ENCODE data around the gene PLTP.

PLTP gene

GRCh38 chr20:45912344-45912682 lies 358 bp upstream of the PLTP start:
- no peak overlapping the region for H2AK5ac ChIP-seq (ENCODE audit: low read length)
- WGBS (ENCODE audit: extremely low coverage, insufficient coverage, insufficient read length) = no CpG with 5 or more reads among the region's 4 CpGs
- no peak overlapping the region for H3K23ac ChIP-seq (ENCODE audit: low read length)
- peak overlapping the region; percentile 62 for H4K8ac ChIP-seq (ENCODE audit: low read depth, low read length)
- H3K4me3 ChIP-seq (ENCODE audit: low read depth, low read length) = no peak overlapping the region
- H3K14ac ChIP-seq (ENCODE audit: low read length) = no peak overlapping the region
- H3K79me1 ChIP-seq (ENCODE audit: low read length) = peaks cover 10% of the 10 kb centered on the region
- peaks cover 0 to 5% of the 10 kb centered on the region in 2 experiments for H3K36me3 ChIP-seq (ENCODE audit: control insufficient read depth in 1 of 2, insufficient read depth in 2 of 2, low read length in 2 of 2)
- H3K4me2 ChIP-seq (ENCODE audit: low read length) = peak overlapping the region; percentile 72
- no peak overlapping the region for H3K27ac ChIP-seq (ENCODE audit: low read depth, low read length)
- no peak for DNase-seq
- H3K9ac ChIP-seq (ENCODE audit: low read length) = no peak overlapping the region
- no peak overlapping the region for H3K4ac ChIP-seq (ENCODE audit: low read depth, low read length)
- H3K4me1 ChIP-seq (ENCODE audit: control insufficient read depth in 1 of 2, insufficient read depth in 2 of 2, low read length in 2 of 2) = peaks cover 11% of the 10 kb centered on the region in 2 experiments
- H4K12ac ChIP-seq (ENCODE audit: low read depth, low read length) = peak overlapping the region; percentile 51
- H4K91ac ChIP-seq (ENCODE audit: low read depth, low read length) = peak overlapping the region; percentile 31
- H3K9me3 ChIP-seq (ENCODE audit: insufficient read depth, low read depth, low read length) = no peaks in the 10 kb centered on the region
- no peaks in the 10 kb centered on the region for H3K27me3 ChIP-seq (ENCODE audit: insufficient read depth, low read length)
- no peak overlapping the region for H3K18ac ChIP-seq (ENCODE audit: low read length)
- H2AFZ ChIP-seq (ENCODE audit: insufficient read depth, low read length, poor library complexity) = peak overlapping the region; percentile 41
- H2BK12ac ChIP-seq (ENCODE audit: low read length) = no peak overlapping the region
- H3K79me2 ChIP-seq (ENCODE audit: control insufficient read depth, insufficient read depth, low read length, poor library complexity) = no peaks in the 10 kb centered on the region
- H2BK120ac ChIP-seq (ENCODE audit: insufficient read depth, low read length, poor library complexity) = peak overlapping the region; percentile 26
- H2BK5ac ChIP-seq (ENCODE audit: low read depth, low read length, poor library complexity) = peak overlapping the region; percentile 46

DNA sequence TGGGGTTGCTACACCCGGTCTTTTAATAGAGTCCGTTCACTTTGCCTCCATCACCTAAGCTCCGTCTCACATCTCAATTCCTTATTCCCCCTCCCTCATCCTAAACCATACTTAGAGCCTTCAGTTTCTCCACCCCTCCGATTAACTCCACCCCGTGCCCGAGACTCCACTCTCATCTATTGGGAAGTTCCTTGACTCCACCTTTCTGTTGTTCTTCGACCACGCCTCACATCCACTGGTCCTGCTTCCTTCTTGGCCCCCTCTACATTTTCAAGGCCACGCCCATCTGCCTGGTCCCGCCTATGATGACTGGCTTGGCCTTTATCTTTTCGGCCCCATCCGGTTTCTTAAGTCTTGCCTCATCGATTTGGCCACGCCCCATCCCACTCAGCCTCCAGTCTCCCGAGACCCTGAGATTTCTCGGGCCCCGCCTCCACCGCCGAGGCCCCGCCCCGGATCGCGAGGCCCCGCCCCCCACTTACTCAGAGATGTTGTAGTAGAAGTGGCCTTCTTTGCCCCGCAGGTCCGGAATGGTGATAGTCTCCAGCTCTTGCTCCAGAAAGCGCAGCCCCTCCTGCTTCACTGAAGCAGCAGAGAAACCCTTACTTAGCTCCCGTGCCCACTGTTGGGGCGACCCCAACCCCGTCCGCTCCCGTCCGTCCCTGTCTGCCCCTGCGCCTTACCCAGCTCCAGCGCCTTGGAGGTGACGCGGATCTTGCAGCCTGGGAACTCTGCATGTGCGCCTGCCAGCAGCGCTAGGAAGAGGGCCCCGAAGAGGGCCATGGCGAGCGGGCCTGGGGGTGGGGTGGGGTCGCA lies 1.1 kb downstream of the PLTP start:
- no peak overlapping the region for H3K9ac ChIP-seq (ENCODE audit: low read length)
- peak overlapping the region; percentile 40 for H4K8ac ChIP-seq (ENCODE audit: low read depth, low read length)
- H2BK12ac ChIP-seq (ENCODE audit: low read length) = no peak overlapping the region
- no peaks in the 10 kb centered on the region for H3K79me2 ChIP-seq (ENCODE audit: control insufficient read depth, insufficient read depth, low read length, poor library complexity)
- no peak overlapping the region for H2AK5ac ChIP-seq (ENCODE audit: low read length)
- H3K18ac ChIP-seq (ENCODE audit: low read length) = no peak overlapping the region
- H3K23ac ChIP-seq (ENCODE audit: low read length) = no peak overlapping the region
- peak overlapping the region; percentile 35 for H3K14ac ChIP-seq (ENCODE audit: low read length)
- H3K4ac ChIP-seq (ENCODE audit: low read depth, low read length) = no peak overlapping the region
- no peak overlapping the region for H2AFZ ChIP-seq (ENCODE audit: insufficient read depth, low read length, poor library complexity)
- peak overlapping the region; percentile 22 for H3K27ac ChIP-seq (ENCODE audit: low read depth, low read length)
- peak overlapping the region; percentile 39 for H4K12ac ChIP-seq (ENCODE audit: low read depth, low read length)
- no peak overlapping the region for H2BK5ac ChIP-seq (ENCODE audit: low read depth, low read length, poor library complexity)
- no CpG with 5 or more reads among the region's 43 CpGs for WGBS (ENCODE audit: extremely low coverage, insufficient coverage, insufficient read length)
- H3K27me3 ChIP-seq (ENCODE audit: insufficient read depth, low read length) = no peaks in the 10 kb centered on the region
- H2BK120ac ChIP-seq (ENCODE audit: insufficient read depth, low read length, poor library complexity) = no peak overlapping the region
- no peaks in the 10 kb centered on the region for H3K9me3 ChIP-seq (ENCODE audit: insufficient read depth, low read depth, low read length)
- peaks cover 11 to 15% of the 10 kb centered on the region in 2 experiments for H3K4me1 ChIP-seq (ENCODE audit: control insufficient read depth in 1 of 2, insufficient read depth in 2 of 2, low read length in 2 of 2)
- DNase-seq = peak; percentile 97 to 99
- peaks cover 10% of the 10 kb centered on the region for H3K79me1 ChIP-seq (ENCODE audit: low read length)
- H4K91ac ChIP-seq (ENCODE audit: low read depth, low read length) = no peak overlapping the region
- peak overlapping the region; percentile 55 for H3K4me3 ChIP-seq (ENCODE audit: low read depth, low read length)
- peak overlapping the region; percentile 72 for H3K4me2 ChIP-seq (ENCODE audit: low read length)
- peaks cover 2 to 5% of the 10 kb centered on the region in 2 experiments for H3K36me3 ChIP-seq (ENCODE audit: control insufficient read depth in 1 of 2, insufficient read depth in 2 of 2, low read length in 2 of 2)

GRCh38 chr20:45909817-45910669 lies 1.9 kb downstream of the PLTP start:
- H3K79me1 ChIP-seq (ENCODE audit: low read length) = peaks cover 10% of the 10 kb centered on the region
- H3K4me1 ChIP-seq (ENCODE audit: control insufficient read depth in 1 of 2, insufficient read depth in 2 of 2, low read length in 2 of 2) = peaks cover 11 to 16% of the 10 kb centered on the region in 2 experiments
- H2AFZ ChIP-seq (ENCODE audit: insufficient read depth, low read length, poor library complexity) = no peak overlapping the region
- H3K4me2 ChIP-seq (ENCODE audit: low read length) = peak overlapping the region; percentile 23
- H3K36me3 ChIP-seq (ENCODE audit: control insufficient read depth in 1 of 2, insufficient read depth in 2 of 2, low read length in 2 of 2) = peaks cover 2 to 5% of the 10 kb centered on the region in 2 experiments
- H4K8ac ChIP-seq (ENCODE audit: low read depth, low read length) = peak overlapping the region; percentile 9
- no peak overlapping the region for H2BK120ac ChIP-seq (ENCODE audit: insufficient read depth, low read length, poor library complexity)
- no peak overlapping the region for H2AK5ac ChIP-seq (ENCODE audit: low read length)
- H3K27ac ChIP-seq (ENCODE audit: low read depth, low read length) = no peak overlapping the region
- H2BK5ac ChIP-seq (ENCODE audit: low read depth, low read length, poor library complexity) = no peak overlapping the region
- no peak overlapping the region for H4K91ac ChIP-seq (ENCODE audit: low read depth, low read length)
- no peak overlapping the region for H3K4me3 ChIP-seq (ENCODE audit: low read depth, low read length)
- no peak overlapping the region for H3K9ac ChIP-seq (ENCODE audit: low read length)
- no peak overlapping the region for H3K14ac ChIP-seq (ENCODE audit: low read length)
- H4K12ac ChIP-seq (ENCODE audit: low read depth, low read length) = no peak overlapping the region
- no peaks in the 10 kb centered on the region for H3K27me3 ChIP-seq (ENCODE audit: insufficient read depth, low read length)
- no peak overlapping the region for H3K4ac ChIP-seq (ENCODE audit: low read depth, low read length)
- H3K18ac ChIP-seq (ENCODE audit: low read length) = no peak overlapping the region
- DNase-seq = no peak
- H3K23ac ChIP-seq (ENCODE audit: low read length) = no peak overlapping the region
- H3K9me3 ChIP-seq (ENCODE audit: insufficient read depth, low read depth, low read length) = no peaks in the 10 kb centered on the region
- no CpG with 5 or more reads among the region's 22 CpGs for WGBS (ENCODE audit: extremely low coverage, insufficient coverage, insufficient read length)
- H3K79me2 ChIP-seq (ENCODE audit: control insufficient read depth, insufficient read depth, low read length, poor library complexity) = no peaks in the 10 kb centered on the region
- H2BK12ac ChIP-seq (ENCODE audit: low read length) = no peak overlapping the region

DNA sequence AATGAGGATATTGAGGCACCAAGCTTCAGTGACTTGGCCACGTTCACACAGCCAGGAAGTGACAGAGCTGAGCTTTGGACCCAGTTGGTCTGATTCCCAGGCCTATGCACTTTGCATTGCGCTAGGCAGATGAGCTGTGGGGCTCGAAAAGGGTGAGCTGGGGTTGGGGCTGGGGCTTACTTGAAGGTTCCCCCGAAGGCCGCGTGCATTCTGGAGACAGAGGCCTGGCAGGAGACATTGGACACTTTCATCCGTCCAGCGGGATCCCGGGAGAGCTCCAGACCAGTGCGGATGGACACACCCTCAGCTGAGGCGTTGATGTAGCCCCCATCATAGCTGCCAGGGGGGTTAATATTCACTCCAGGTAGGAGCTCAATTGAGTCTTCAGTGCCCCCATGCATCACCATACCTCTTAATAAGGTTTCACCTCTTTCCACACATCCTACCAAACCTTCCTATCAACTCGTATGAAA lies 2.6 kb downstream of the PLTP start:
- H3K27me3 ChIP-seq (ENCODE audit: insufficient read depth, low read length) = no peaks in the 10 kb centered on the region
- no peak overlapping the region for H3K23ac ChIP-seq (ENCODE audit: low read length)
- H4K8ac ChIP-seq (ENCODE audit: low read depth, low read length) = no peak overlapping the region
- H4K12ac ChIP-seq (ENCODE audit: low read depth, low read length) = no peak overlapping the region
- H3K4me1 ChIP-seq (ENCODE audit: control insufficient read depth in 1 of 2, insufficient read depth in 2 of 2, low read length in 2 of 2) = peaks cover 11 to 16% of the 10 kb centered on the region in 2 experiments
- DNase-seq = no peak
- no peak overlapping the region for H2AK5ac ChIP-seq (ENCODE audit: low read length)
- H3K36me3 ChIP-seq (ENCODE audit: control insufficient read depth in 1 of 2, insufficient read depth in 2 of 2, low read length in 2 of 2) = peaks cover 7 to 10% of the 10 kb centered on the region in 2 experiments
- H2BK5ac ChIP-seq (ENCODE audit: low read depth, low read length, poor library complexity) = no peak overlapping the region
- H2BK120ac ChIP-seq (ENCODE audit: insufficient read depth, low read length, poor library complexity) = no peak overlapping the region
- no peak overlapping the region for H2BK12ac ChIP-seq (ENCODE audit: low read length)
- H3K4ac ChIP-seq (ENCODE audit: low read depth, low read length) = no peak overlapping the region
- H3K79me2 ChIP-seq (ENCODE audit: control insufficient read depth, insufficient read depth, low read length, poor library complexity) = no peaks in the 10 kb centered on the region
- H2AFZ ChIP-seq (ENCODE audit: insufficient read depth, low read length, poor library complexity) = no peak overlapping the region
- no peak overlapping the region for H3K14ac ChIP-seq (ENCODE audit: low read length)
- H3K79me1 ChIP-seq (ENCODE audit: low read length) = peaks cover 10% of the 10 kb centered on the region
- H3K9me3 ChIP-seq (ENCODE audit: insufficient read depth, low read depth, low read length) = no peaks in the 10 kb centered on the region
- no peak overlapping the region for H4K91ac ChIP-seq (ENCODE audit: low read depth, low read length)
- H3K27ac ChIP-seq (ENCODE audit: low read depth, low read length) = no peak overlapping the region
- no peak overlapping the region for H3K4me3 ChIP-seq (ENCODE audit: low read depth, low read length)
- 100% methylated on average over 1 of the region's 12 CpGs for WGBS (ENCODE audit: extremely low coverage, insufficient coverage, insufficient read length)
- H3K9ac ChIP-seq (ENCODE audit: low read length) = no peak overlapping the region
- H3K4me2 ChIP-seq (ENCODE audit: low read length) = no peak overlapping the region
- H3K18ac ChIP-seq (ENCODE audit: low read length) = no peak overlapping the region

Data from trophoblast cell (in vitro differentiated cells and primary cell).